SK-N-MC (cell line): ENCODE data around the gene PITPNC1.

Source experiments
- EZH2 ChIP-seq: fragments of 200-600 bp; sonication (generic); IDR thresholded peaks from one replicate; pipeline ENCODE4 v1.6.1; 2017; ENCODE audit warnings: antibody characterized with exemption
- POLR2AphosphoS5 ChIP-seq: IDR thresholded peaks from 2 replicates; pipeline ENCODE4 v1.6.1; 2012; ENCODE audit warnings: mild to moderate bottlenecking, low read depth, low read length, borderline replicate concordance

- TF ChIP-seq POLR2AphosphoS5 (no peak), EZH2 (no peak)
Measured at GRCh38 chr17:67461876-67462275, 84.8 kb downstream of the PITPNC1 start.
